Liver (tissue), 9 donors: Measurements from ENCODE around the gene KRT23. TPM values are rescaled to one million over a fixed set of nuclear protein-coding genes. Genes with fewer than 3 reads are reported as not detected.

Experiments
- DNase-seq: peaks from one replicate; pipeline ENCODE4 v3.0.0-alpha.2; 2017; ENCODE audit warnings: low spot score
- H3K27ac ChIP-seq, 2 donors: one replicate each; pipeline ENCODE4 v1.7.0; 2013; ENCODE audit warnings: inconsistent platforms in 2 of 2, low read length in 2 of 2, control low read depth in 1 of 2, low read depth in 1 of 2, mild to moderate bottlenecking in 1 of 2
- H3K27me3 ChIP-seq, 4 donors: one replicate each; pipeline versions ENCODE4 v1.6.1 to v1.7.0; 2013; ENCODE audit warnings: low read length in 3 of 4, inconsistent platforms in 1 of 4, mild to moderate bottlenecking in 1 of 4, moderate library complexity in 1 of 4; ENCODE audit not compliant: control insufficient read depth in 4 of 4, insufficient read depth in 4 of 4
- H3K36me3 ChIP-seq, 4 donors: one replicate each; pipeline versions ENCODE4 v1.6.1 to v1.7.0; 2013; ENCODE audit warnings: low read length in 3 of 4, mild to moderate bottlenecking in 3 of 4, low read depth in 1 of 4, moderate library complexity in 1 of 4; ENCODE audit not compliant: control insufficient read depth in 4 of 4, insufficient read depth in 3 of 4
- H3K4me1 ChIP-seq, 4 donors: one replicate each; pipeline versions ENCODE4 v1.6.1 to v1.7.0; 2013; ENCODE audit warnings: low read length in 3 of 4, mild to moderate bottlenecking in 3 of 4, moderate library complexity in 1 of 4; ENCODE audit not compliant: control insufficient read depth in 4 of 4, insufficient read depth in 4 of 4
- H3K4me3 ChIP-seq, 3 donors: one replicate each; pipeline versions ENCODE4 v1.6.1 to v1.7.0; 2013; ENCODE audit warnings: low read length in 3 of 3, control low read depth in 1 of 3, low read depth in 1 of 3, mild to moderate bottlenecking in 1 of 3
- H3K9ac ChIP-seq, 2 donors: one replicate each; pipeline ENCODE4 v1.7.0; 2013; ENCODE audit warnings: low read length in 2 of 2, mild to moderate bottlenecking in 2 of 2, moderate library complexity in 2 of 2, control low read depth in 1 of 2, low read depth in 1 of 2
- H3K9me3 ChIP-seq, 4 donors: one replicate each; pipeline versions ENCODE4 v1.6.1 to v1.7.0; 2013; ENCODE audit warnings: low read length in 3 of 4; ENCODE audit not compliant: control insufficient read depth in 4 of 4
- EGR1 ChIP-seq, 2 donors: IDR thresholded peaks; 2 replicates each; pipeline ENCODE4 v1.6.1; 2016 to 2018; ENCODE audit warnings: antibody characterized with exemption in 2 of 2, low read depth in 2 of 2
- FOXA1 ChIP-seq: IDR thresholded peaks from 2 replicates; pipeline ENCODE4 v1.6.1; 2016; ENCODE audit warnings: antibody characterized with exemption
- FOXA2 ChIP-seq: IDR thresholded peaks from 2 replicates; pipeline ENCODE4 v1.6.1; 2016; ENCODE audit warnings: antibody characterized with exemption
- GABPA ChIP-seq, 2 donors: IDR thresholded peaks in 1 of 2; conservative IDR thresholded peaks in 1 of 2; 2 replicates each; pipeline ENCODE4 v1.6.1; 2016; ENCODE audit warnings: antibody characterized with exemption in 2 of 2, mild to moderate bottlenecking in 1 of 2, moderate library complexity in 1 of 2
- HNF4A ChIP-seq, 2 donors: conservative IDR thresholded peaks; 2 replicates each; pipeline ENCODE4 v1.6.1; 2016; ENCODE audit warnings: antibody characterized with exemption in 2 of 2, mild to moderate bottlenecking in 2 of 2
- JUND ChIP-seq, 2 donors: IDR thresholded peaks; 2 replicates each; pipeline ENCODE4 v1.6.1; 2016; ENCODE audit warnings: antibody characterized with exemption in 2 of 2
- NR2F2 ChIP-seq: IDR thresholded peaks from 2 replicates; pipeline ENCODE4 v1.6.1; 2016; ENCODE audit warnings: antibody characterized with exemption
- RAD21 ChIP-seq, 2 donors: IDR thresholded peaks; 2 replicates each; pipeline ENCODE4 v1.6.1; 2016; ENCODE audit warnings: antibody characterized with exemption in 2 of 2, mild to moderate bottlenecking in 2 of 2
- RXRA ChIP-seq, 2 donors: IDR thresholded peaks; 2 replicates each; pipeline ENCODE4 v1.6.1; 2017 to 2018; ENCODE audit warnings: antibody characterized with exemption in 2 of 2, mild to moderate bottlenecking in 1 of 2
- SP1 ChIP-seq: IDR thresholded peaks from 2 replicates; pipeline ENCODE4 v1.6.1; 2018; ENCODE audit warnings: antibody characterized with exemption, mild to moderate bottlenecking
- TAF1 ChIP-seq: conservative IDR thresholded peaks from 2 replicates; pipeline ENCODE4 v1.6.1; 2016; ENCODE audit warnings: antibody characterized with exemption, mild to moderate bottlenecking
- YY1 ChIP-seq: IDR thresholded peaks from 2 replicates; pipeline ENCODE4 v1.6.1; 2016; ENCODE audit warnings: antibody characterized with exemption, mild to moderate bottlenecking
- WGBS: extraction: QIAGEN DNeasy Blood & Tissue Kit; methylation state at CpG from one replicate; pipeline ENCODE4 v1.1.7; 2013; 5-methylcytosine and 5-hydroxymethylcytosine counted together
- polyA plus RNA-seq, 2 donors: library from polyadenylated mRNA; stranded (reverse) in 1 of 2; unstranded in 1 of 2; fragments of 200-250 nt in 1 of 2; fragments of >200 nt in 1 of 2; fragmentation: Nextera tagmentation in 1 of 2; extraction: Ambion mirVana in 1 of 2; gene quantifications; one replicate each; pipeline versions ENCODE4 v1.2.1 to v1.2.3, GENCODE V29; 2013 to 2015
- total RNA-seq, 2 donors: library from RNA; depleted of rRNA; stranded (reverse); fragments of >200 nt; gene quantifications; one replicate each; pipeline ENCODE4 v1.2.3, GENCODE V29; 2014
- TF ChIP-seq, protein P1 (sequence below): IDR thresholded peaks from 2 replicates; pipeline ENCODE4 v1.6.1; 2016; ENCODE audit warnings: antibody characterized with exemption
- TF ChIP-seq, protein P2 (sequence below): IDR thresholded peaks from 2 replicates; pipeline ENCODE4 v1.6.1; 2016; ENCODE audit warnings: antibody characterized with exemption, mild to moderate bottlenecking
- donor health status: healthy.
- donor health status: healthy.
- donor health status: healthy.
- donor health status: healthy.
- donor health status: healthy.

Gene KRT23
- total and polyA plus RNA-seq, 4 donors = 0.09 to 1.3 (median 0.24) TPM; not detected in 1

DNA sequence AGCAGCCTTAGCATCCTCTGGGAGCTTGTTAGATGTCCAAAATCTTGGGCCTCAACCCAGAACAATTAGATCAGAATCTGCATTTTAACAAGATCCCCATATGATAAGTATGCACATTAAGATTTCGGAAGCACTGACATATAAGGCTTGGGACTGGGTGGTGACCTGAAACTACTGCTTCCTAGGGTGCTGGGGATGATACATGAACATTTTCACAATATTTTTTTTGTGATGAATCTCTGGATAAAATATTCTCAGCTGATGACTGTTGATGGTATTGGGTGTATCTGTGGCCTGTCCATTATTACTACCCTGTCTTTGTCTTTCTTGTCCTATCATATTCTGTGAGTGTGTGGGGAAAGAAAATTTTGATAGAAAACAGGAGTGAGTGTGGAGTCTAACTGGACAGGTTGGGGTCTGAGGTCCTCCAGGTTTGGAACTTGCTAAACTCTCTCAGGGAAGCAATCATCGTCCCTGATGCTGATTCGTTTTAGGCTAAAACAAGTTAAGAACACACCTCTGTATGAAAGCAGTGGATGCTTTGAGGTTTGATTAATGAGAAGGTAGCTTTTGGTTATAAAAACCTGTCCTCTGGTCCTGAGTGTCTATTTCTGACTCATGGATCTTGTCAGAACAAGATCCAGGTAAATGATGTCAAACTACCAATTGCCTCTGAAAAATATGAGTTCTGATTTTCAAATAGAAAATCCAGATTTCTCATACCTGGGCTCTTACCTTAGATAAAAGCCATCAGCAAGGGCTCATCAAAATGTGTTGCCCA lies 23.2 kb downstream of the KRT23 start:
- H3K27ac ChIP-seq = no peak overlapping the region
- H3K4me1 ChIP-seq = no peaks in the 10 kb centered on the region
- WGBS = 64% methylated on average over 3 of the region's 3 CpGs
- no peak for TF ChIP-seq YY1
- no peak for TF ChIP-seq SP1
- no peak for TF ChIP-seq TAF1
- no peak for TF ChIP-seq GABPA (IDR thresholded peaks at IDR 0.05 in 1 of 2, conservative IDR thresholded peaks at IDR 0.05 in 1 of 2)
- no peak for TF ChIP-seq FOXA2
- TF ChIP-seq RAD21 (IDR thresholded peaks at IDR 0.05) = no peak
- H3K4me3 ChIP-seq = no peak overlapping the region
- no peak for DNase-seq
- H3K9me3 ChIP-seq = no peaks in the 10 kb centered on the region
- no peaks in the 10 kb centered on the region for H3K36me3 ChIP-seq
- peaks cover 0 to 4% (median 0%) of the 10 kb centered on the region in 4 donors for H3K27me3 ChIP-seq
- no peak overlapping the region for H3K9ac ChIP-seq

DNA sequence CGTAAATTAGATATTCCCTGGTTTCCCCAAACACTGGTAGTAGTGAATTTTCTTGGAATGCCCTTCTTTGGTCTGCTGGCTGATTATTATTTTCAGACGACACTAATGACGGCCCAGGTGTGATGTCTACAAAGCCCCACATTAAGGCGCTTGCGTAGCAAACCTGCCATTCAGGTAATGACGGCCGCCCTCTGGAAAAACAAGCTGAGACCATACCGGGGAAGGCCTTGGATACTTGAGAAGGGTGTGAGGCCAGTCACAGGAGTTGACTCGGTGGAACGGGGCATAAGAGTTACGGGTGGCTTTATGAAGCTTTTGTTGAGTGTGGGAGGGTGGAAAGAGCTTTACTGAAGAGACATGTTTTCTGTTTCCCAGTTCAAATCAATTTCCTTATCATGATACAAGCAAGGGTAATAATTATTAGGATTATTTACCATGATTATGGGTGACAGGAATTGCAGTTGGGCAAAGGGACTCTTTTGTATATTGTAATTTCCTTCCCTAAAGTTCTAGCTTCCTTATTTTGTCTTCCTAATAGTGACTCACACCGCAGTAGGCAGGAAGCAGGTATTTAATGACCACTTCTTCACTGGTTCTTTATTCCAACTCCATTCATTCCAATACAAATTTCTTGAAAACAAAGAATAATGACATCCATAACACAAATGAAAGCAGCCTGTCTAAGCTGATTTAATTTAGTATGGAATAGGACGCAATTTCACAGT lies 24.8 kb downstream of the KRT23 start:
- WGBS = 90% methylated on average over 13 of the region's 13 CpGs
- Histone ChIP-seq H3K27ac (no peak overlapping the region), H3K9me3 (no peaks in the 10 kb centered on the region), H3K4me1 (no peaks in the 10 kb centered on the region), H3K27me3 (peaks cover 0 to 4% (median 0%) of the 10 kb centered on the region in 4 donors), H3K36me3 (no peaks in the 10 kb centered on the region), H3K4me3 (no peak overlapping the region), H3K9ac (no peak overlapping the region)
- TF ChIP-seq RAD21 (IDR thresholded peaks at IDR 0.05) (no peak), FOXA1 (no peak), YY1 (no peak), EGR1 (IDR thresholded peaks at IDR 0.05; ENCODE audit: low read depth in 2 of 2) (no peak), HNF4A (conservative IDR thresholded peaks at IDR 0.05) (no peak), JUND (IDR thresholded peaks at IDR 0.05) (no peak), FOXA2 (no peak), RXRA (IDR thresholded peaks at IDR 0.05) (no peak), NR2F2 (no peak), TAF1 (no peak)
- TF ChIP-seq, protein P1, sequence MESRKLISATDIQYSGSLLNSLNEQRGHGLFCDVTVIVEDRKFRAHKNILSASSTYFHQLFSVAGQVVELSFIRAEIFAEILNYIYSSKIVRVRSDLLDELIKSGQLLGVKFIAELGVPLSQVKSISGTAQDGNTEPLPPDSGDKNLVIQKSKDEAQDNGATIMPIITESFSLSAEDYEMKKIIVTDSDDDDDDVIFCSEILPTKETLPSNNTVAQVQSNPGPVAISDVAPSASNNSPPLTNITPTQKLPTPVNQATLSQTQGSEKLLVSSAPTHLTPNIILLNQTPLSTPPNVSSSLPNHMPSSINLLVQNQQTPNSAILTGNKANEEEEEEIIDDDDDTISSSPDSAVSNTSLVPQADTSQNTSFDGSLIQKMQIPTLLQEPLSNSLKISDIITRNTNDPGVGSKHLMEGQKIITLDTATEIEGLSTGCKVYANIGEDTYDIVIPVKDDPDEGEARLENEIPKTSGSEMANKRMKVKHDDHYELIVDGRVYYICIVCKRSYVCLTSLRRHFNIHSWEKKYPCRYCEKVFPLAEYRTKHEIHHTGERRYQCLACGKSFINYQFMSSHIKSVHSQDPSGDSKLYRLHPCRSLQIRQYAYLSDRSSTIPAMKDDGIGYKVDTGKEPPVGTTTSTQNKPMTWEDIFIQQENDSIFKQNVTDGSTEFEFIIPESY = no peak
- TF ChIP-seq, protein P2, sequence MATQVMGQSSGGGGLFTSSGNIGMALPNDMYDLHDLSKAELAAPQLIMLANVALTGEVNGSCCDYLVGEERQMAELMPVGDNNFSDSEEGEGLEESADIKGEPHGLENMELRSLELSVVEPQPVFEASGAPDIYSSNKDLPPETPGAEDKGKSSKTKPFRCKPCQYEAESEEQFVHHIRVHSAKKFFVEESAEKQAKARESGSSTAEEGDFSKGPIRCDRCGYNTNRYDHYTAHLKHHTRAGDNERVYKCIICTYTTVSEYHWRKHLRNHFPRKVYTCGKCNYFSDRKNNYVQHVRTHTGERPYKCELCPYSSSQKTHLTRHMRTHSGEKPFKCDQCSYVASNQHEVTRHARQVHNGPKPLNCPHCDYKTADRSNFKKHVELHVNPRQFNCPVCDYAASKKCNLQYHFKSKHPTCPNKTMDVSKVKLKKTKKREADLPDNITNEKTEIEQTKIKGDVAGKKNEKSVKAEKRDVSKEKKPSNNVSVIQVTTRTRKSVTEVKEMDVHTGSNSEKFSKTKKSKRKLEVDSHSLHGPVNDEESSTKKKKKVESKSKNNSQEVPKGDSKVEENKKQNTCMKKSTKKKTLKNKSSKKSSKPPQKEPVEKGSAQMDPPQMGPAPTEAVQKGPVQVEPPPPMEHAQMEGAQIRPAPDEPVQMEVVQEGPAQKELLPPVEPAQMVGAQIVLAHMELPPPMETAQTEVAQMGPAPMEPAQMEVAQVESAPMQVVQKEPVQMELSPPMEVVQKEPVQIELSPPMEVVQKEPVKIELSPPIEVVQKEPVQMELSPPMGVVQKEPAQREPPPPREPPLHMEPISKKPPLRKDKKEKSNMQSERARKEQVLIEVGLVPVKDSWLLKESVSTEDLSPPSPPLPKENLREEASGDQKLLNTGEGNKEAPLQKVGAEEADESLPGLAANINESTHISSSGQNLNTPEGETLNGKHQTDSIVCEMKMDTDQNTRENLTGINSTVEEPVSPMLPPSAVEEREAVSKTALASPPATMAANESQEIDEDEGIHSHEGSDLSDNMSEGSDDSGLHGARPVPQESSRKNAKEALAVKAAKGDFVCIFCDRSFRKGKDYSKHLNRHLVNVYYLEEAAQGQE = no peak
- no peak for DNase-seq
